ENCODE results near the gene MIA. TPM values are rescaled to one million over a fixed set of nuclear protein-coding genes. Genes with fewer than 3 reads are reported as not detected.

The MIA gene
- total and polyA plus RNA-seq, 12 donors: 0.63 to 2.4 (median 1.1) TPM; not detected in 5

DNA sequence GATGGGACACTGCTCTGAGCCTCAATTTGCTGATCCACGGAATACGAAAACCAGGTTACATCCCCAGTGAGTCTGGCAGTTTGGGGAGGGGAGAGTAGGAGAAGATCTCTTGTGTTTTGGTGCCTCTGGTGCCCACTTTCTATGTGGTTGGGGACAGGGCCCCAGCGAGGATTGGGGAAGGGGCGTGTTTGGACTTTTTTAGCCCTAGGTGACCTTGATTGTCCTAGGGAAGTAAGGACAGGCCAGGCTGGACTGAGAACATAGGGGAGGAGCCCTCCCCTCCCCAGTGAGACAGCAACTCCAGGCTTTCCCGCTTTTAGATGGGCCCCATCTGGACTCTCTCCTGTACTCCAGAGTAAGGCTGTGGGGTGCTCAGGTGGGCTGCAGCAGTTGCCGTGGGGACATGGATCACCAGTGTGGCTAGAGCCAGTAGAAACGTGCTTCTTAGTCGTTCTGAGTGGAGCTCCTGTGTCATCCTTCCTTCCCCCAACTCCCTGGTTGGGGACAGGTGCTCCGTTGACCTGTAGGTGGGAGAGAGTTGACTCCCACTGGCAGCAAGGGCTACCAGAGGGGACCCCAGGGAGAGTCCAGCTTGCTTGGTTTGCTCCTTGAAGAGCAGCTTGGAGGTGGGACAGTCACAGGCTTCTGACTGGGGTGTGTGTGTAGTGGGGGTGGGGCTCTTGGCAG is 28.0 kb downstream of the MIA start:
- peak overlapping the region in 9 of 10 donors; percentile 7 to 96 (median 87) for H3K4me3 ChIP-seq
- H3K27me3 ChIP-seq: no peaks in the 10 kb centered on the region
- intact Hi-C loops (cut with DNase I): loop anchor here in 3 of 10 donors (5.0 to 10.0 kb wide), 3 partner anchors 51 to 389 kb away; partner anchors contain the start of genes ACTMAP (in 1 of the 3), PRX (in 1 of the 3) and SNRPA (in 1 of the 3)
- DNase-seq (no peak), ATAC-seq (no peak)
- H3K27ac ChIP-seq: peak overlapping the region; percentile 42 to 99 (median 94)
- no peaks in the 10 kb centered on the region for H3K9me3 ChIP-seq
- TF ChIP-seq, protein P1, sequence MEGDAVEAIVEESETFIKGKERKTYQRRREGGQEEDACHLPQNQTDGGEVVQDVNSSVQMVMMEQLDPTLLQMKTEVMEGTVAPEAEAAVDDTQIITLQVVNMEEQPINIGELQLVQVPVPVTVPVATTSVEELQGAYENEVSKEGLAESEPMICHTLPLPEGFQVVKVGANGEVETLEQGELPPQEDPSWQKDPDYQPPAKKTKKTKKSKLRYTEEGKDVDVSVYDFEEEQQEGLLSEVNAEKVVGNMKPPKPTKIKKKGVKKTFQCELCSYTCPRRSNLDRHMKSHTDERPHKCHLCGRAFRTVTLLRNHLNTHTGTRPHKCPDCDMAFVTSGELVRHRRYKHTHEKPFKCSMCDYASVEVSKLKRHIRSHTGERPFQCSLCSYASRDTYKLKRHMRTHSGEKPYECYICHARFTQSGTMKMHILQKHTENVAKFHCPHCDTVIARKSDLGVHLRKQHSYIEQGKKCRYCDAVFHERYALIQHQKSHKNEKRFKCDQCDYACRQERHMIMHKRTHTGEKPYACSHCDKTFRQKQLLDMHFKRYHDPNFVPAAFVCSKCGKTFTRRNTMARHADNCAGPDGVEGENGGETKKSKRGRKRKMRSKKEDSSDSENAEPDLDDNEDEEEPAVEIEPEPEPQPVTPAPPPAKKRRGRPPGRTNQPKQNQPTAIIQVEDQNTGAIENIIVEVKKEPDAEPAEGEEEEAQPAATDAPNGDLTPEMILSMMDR (IDR thresholded peaks at IDR 0.05): no peak
- H3K4me1 ChIP-seq: peaks cover 56 to 86% (median 84%) of the 10 kb centered on the region in 9 donors
- H3K36me3 ChIP-seq: peaks cover 3 to 63% (median 14%) of the 10 kb centered on the region in 9 donors
- 24 to 30% methylated on average over 9 of the region's 9 CpGs for WGBS, 2 donors

DNA sequence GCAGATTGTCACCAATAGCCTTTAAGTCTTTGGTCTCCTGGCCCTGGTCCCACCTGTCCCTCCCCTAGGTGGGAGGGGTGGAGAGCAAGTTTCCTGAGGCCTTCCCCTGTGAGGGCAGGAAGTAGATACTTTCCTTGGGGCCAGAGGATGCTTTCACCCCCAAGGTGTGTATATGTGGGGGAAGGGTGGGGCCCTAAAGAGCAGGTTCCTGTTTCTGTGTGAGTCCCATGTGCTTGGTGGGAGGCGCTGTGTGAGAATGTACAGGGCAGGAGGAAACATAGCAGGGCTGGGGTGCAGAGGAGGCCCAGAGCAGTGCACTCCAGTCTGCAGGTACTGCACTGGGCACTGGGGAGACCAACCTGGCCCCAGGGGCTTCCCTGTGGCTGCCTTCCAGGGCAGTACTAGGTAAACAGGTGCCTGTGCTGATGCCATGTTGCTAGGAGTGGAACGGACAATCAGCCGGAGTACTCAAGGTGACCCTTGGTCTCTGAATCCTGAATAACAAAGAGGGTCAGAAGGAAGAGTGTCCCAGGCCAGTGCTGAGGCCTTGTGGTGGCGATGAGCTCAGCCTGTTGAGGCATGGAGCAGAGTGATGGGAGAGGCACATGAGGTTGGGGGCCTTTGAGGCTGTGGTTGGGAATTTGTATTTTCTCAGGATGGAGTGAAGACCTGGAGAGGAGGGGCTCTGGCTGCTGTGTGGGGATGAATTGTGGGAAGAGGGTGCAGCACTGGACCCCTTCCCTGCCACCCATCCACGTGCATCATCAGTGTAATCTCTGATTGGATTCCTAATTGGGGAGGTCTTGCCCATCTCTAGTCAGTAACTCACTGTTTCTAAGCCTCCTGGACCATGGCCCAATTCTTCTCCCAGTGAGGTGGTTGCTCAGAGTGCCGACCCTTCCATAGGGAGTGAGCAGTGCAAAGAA is 28.8 kb downstream of the MIA start:
- Histone ChIP-seq H3K4me1 (peaks cover 56 to 93% (median 90%) of the 10 kb centered on the region in 9 donors), H3K27ac (peak overlapping the region; percentile 42 to 99 (median 94)), H3K9me3 (no peaks in the 10 kb centered on the region), H3K27me3 (no peaks in the 10 kb centered on the region), H3K36me3 (peaks cover 7 to 71% (median 17%) of the 10 kb centered on the region in 9 donors), H3K4me3 (peak overlapping the region in 4 of 10 donors; percentile 28 to 93 (median 84))
- TF ChIP-seq, protein P1 (IDR thresholded peaks at IDR 0.05): no peak
- ATAC-seq: peak in 5 of 8 donors; percentile 1 to 16 (median 9)
- intact Hi-C loops (cut with DNase I): loop anchor here in 3 of 10 donors (5.0 to 10.0 kb wide), 3 partner anchors 52 to 389 kb away; partner anchors contain the start of genes ACTMAP (in 1 of the 3), PRX (in 1 of the 3) and SNRPA (in 1 of the 3)
- WGBS, 2 donors: 48 to 55% methylated on average over 6 of the region's 6 CpGs
- peak; percentile 61 to 76 for DNase-seq

- ATAC-seq: peak in 2 of 8 donors; percentile 2 to 4
- WGBS, 2 donors: 17 to 24% methylated on average over 7 of the region's 7 CpGs
- H3K36me3 ChIP-seq: peaks cover 7 to 78% (median 17%) of the 10 kb centered on the region in 9 donors
- H3K27me3 ChIP-seq: no peaks in the 10 kb centered on the region
- TF ChIP-seq, protein P1 (IDR thresholded peaks at IDR 0.05): peak in 2 of 9 donors; percentile 27 to 32
- H3K27ac ChIP-seq: peak overlapping the region; percentile 42 to 99 (median 94)
- no peak overlapping the region for H3K4me3 ChIP-seq
- intact Hi-C loops (cut with DNase I): loop anchor here in 7 of 10 donors (5.0 to 10.0 kb wide), 4 partner anchors 53 to 390 kb away; partner anchors contain the start of genes COQ8B (in 2 of the 7), ITPKC (in 2 of the 7), ACTMAP (in 1 of the 7) and PRX (in 1 of the 7)
- DNase-seq: no peak
- H3K9me3 ChIP-seq: no peaks in the 10 kb centered on the region
- H3K4me1 ChIP-seq: peaks cover 58 to 100% (median 93%) of the 10 kb centered on the region in 9 donors
Observed at GRCh38 chr19:40804783-40805242, 29.5 kb downstream of the MIA start.
